Keratinocyte (primary cell): Measurements from ENCODE around the gene MALRD1.

Source experiments
- CTCF ChIP-seq, 3 experiments: IDR thresholded peaks in 1 of 3; conservative IDR thresholded peaks in 1 of 3; optimal IDR thresholded peaks in 1 of 3; 2 replicates in 2 of 3; 3 replicates in 1 of 3; pipeline versions ENCODE3 to v1.5.1; 2011; ENCODE audit warnings: low read length in 3 of 3, mild to moderate bottlenecking in 3 of 3, moderate library complexity in 2 of 3, control low read depth in 1 of 3, inconsistent platforms in 1 of 3; ENCODE audit not compliant: insufficient read depth in 2 of 3; ENCODE audit errors: extremely low read depth in 1 of 3
- EZH2 ChIP-seq: IDR thresholded peaks from one replicate; pipeline ENCODE4 v1.6.1; 2012; ENCODE audit warnings: inconsistent platforms, mild to moderate bottlenecking, low read length, moderate library complexity

- TF ChIP-seq CTCF (optimal IDR thresholded peaks at IDR 0.05 in 1 of 3, IDR thresholded peaks at IDR 0.05 in 1 of 3, conservative IDR thresholded peaks at IDR 0.05 in 1 of 3; ENCODE audit: extremely low read depth in 1 of 3, insufficient read depth in 2 of 3, low read length in 3 of 3) = no peak
- no peak for TF ChIP-seq EZH2
Observed at GRCh38 chr10:19373988-19374387, 325.4 kb downstream of the MALRD1 start.
